Right forelimb (tissue), 1 donor: ENCODE measurements around the gene SPRYD4.

Experiments
- DNase-seq: peaks from one replicate; pipeline ENCODE4 v3.0.0-alpha.2; 2018

The SPRYD4 gene

DNA sequence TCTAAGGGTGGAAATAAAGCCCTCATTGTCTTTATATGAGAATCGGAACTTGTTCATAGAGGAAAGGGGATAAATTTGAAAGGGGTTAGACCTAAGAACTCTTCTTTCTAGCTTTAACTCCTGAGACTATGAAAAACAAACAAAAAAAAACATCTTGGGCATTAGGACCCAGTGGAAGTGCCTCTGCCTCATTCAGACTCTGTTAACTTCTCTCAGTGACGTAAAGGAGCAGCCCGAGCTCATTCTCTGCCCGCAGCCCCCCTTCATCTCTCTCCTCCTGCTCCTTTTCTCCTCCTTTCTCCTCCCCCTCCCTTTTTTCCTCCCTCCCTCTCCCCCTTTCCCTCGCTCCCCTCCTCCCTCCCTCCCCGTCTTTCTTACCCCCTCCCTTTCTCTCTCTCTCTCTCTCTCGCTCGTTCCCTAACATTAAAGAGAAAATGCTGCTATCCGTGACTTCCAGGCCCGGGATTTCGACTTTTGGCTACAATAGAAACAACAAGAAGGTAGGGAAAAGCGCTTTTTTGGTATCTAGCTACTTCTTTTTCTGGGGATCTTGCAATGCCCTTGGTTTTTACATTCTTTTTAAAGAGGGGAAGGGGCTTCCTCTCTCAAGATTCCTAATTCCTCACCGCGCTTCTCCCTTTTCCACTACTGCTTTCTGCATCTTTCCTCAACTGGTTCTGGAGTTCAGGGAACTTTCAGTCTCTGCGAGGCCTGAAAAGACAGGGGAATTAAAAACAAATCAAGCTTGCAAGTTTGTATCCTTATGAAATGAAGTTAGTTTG is 53.4 kb downstream of the SPRYD4 start, which contains the start of gene RBMS2:
Gene RBMS2 (plus strand): TSS at position 231 of the 782 bp plus-strand sequence. CDS start 204 bp downstream, at position 435.
- DNase-seq: peak; percentile 76

DNA sequence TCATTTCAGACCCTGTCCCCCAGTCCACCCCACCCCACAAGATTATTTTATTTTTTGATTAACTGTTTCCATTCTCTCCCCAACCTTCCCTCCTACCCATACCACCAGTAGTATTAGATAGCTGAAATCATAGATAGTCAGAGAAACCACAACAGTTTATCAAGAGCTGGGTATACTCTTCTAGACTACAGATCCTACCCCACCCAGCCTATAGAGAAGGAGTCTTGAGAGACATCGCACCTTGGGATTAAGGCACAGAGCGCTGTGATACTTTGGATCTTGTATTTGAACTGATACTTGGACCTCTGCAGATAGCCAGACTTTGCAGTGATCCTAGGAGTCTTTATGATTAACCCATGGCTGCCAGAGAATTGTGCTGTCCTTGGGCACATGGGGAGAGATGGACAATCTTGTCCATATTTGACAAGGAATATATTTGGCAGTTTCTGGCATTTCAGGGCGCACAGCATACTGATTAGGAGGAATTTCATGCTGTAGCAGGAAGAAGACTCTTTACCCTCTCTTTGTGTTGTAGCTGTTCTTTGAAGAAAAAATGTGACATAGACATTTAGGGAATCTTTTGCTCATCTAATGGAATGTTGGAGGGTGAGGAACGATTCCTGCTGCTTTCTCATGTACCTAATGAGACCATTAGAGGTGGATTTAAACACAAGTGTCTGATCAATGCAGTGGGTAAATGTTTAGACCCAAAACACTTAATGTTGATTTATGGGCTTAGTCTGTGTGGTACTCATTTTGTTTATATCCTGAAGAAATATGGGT is 54.2 kb downstream of the SPRYD4 start:
- no peak for DNase-seq

- no peak for DNase-seq
Observed at GRCh38 chr12:56528846-56529245, 60.5 kb downstream of the SPRYD4 start.
